ENCODE data around the gene EPC2. TPM values are rescaled to one million over a fixed set of nuclear protein-coding genes. Genes with fewer than 3 reads are reported as not detected.
A peak's percentile ranks its signal among the peaks of the same experiment; 100 is the strongest.

Gene EPC2, protein sequence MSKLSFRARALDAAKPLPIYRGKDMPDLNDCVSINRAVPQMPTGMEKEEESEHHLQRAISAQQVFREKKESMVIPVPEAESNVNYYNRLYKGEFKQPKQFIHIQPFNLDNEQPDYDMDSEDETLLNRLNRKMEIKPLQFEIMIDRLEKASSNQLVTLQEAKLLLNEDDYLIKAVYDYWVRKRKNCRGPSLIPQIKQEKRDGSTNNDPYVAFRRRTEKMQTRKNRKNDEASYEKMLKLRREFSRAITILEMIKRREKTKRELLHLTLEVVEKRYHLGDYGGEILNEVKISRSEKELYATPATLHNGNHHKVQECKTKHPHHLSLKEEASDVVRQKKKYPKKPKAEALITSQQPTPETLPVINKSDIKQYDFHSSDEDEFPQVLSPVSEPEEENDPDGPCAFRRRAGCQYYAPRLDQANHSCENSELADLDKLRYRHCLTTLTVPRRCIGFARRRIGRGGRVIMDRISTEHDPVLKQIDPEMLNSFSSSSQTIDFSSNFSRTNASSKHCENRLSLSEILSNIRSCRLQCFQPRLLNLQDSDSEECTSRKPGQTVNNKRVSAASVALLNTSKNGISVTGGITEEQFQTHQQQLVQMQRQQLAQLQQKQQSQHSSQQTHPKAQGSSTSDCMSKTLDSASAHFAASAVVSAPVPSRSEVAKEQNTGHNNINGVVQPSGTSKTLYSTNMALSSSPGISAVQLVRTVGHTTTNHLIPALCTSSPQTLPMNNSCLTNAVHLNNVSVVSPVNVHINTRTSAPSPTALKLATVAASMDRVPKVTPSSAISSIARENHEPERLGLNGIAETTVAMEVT
- polyA plus RNA-seq (ENCODE audit: insufficient read length), result 23.6 TPM

DNA sequence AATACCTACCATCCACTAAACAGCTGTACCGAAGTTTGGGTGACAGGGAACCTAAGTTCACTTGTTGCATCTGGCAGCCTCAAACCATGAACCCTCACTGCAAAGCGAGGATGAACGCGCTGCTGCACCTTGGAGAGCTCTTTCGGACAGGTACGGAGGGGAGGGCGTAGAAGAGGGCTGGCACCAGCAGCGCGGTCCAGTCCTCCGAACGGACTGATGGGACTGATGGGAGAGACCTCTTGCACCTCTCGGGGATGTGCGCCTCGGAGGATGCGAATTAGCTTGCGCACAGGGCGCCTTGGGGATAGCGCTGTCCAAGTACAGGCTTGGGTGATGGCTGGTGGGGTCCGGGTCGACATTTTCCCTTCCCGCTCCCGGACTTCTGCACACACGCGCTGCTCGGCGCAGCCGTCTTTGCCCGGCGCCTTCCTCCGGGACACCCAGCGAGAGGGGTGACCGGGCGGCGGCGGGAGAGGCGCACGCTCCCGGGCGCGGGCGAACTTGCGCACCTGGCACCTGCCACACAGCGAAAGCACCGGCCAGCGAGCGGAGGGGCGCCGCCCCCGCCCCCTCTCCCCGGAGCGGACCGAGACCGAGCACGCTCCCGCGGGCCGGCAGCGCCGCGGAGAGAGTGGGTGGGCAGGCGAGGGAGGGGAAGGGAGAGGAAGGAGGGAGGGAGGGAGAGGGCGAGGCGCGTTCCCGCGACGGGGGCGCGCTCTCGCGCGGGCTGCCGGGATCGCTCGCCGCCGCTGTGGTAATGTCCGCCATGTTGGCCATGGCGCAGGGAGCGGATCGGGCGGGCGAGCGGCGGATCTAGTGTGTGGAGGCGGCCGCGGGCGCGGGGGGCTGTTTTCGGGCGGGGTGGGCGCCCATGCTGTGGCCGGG, at the start of gene EPC2:
TSS of gene EPC2 (plus strand) at position 754 of the 885 bp plus-strand sequence. CDS start 267 bp downstream, outside the sequence.
- peak; percentile 84 for DNase-seq (ENCODE audit: low read depth)

DNA sequence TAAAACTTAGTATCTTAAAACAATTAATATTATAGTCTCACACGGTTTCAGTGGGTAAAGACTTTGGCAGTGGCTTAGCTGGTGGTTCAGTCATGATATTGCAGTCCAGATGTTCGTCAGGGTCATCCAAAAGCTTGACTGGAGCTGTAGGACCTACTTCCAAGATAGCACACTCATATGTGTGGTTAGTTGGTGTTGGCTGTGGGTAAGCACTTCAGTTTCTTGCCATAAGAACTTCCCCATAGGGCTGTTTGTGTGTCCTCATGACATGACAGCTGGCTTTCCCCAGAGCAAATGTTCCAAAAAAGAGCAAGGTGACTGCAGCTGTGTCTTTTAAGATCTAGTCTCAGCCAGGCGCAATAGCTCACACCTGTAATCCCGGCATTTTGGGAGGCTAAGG, 48.5 kb upstream of the EPC2 start:
- DNase-seq (ENCODE audit: low read depth), result no peak

DNA sequence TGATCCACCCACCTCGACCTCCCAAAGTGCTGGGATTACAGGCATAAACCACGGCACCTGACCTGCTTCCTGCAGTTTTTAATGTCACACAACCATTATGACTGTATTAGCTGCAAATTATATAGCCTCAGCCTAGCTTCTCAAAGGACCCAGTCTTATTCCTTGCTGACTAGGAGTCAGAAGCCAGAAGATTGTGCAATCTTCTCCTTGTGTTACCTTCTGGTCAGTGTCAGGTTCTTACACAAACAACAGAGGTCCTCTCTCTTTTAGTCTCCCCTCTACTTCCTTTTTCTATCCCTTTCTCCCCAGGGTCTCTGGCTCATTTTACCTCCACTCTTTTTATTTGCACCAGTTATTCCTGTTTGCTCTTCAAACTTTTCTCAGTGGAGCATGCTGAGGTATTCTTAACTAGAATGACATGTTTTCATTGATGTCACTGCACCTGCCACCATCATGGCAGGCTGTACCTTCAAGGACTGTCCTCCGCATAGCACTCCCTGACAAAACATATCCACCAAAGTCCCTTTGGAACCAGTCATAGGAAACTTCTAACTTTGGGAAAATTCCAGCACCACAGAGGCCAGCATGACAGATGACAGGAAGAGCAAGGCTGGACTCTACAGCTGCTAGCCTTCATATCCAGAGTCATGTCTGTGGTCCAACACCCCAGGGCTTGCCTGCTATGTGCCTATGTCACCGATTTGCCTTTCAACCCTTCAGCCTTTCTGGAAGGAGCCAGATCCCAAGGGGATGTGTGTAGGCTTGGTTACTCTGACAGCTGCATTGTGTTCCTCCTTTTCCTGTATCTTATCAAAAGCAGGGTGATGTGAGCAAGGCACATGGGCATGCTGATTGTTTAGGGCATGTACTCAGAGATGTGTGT, 45.2 kb upstream of the EPC2 start:
- DNase-seq (ENCODE audit: low read depth), result no peak

DNA sequence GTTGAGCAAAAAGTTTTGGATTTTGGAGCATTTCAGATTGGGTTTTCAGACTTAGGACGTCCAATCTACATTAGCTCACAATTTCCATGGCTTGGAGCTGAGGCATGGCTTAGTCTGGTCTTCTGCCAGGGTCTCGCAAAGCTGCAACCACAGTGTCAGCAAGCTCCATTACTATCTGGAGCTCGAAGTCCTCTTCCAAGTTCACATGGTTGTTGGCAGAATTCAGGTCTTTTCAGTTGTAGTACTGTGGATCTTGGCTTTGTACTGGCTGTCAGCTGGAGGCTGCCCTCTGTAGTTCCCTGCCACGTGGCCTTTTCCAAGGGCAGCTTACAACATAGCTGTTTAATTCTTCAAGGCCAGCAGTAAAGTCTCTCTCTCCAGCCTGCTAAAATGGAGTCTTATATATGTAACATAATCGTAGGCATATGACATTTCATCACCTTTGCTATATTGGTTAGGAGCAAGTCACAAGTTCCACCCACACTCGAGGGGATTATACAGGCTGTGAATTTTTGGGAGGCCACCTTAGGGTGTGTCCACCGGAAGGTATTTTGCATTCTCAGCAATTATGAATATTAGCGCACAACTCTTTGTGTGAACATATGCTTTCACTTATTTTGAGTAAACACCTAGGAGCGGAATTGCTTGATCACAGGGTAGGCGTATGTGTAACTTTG, 41.5 kb upstream of the EPC2 start:
- no peak for DNase-seq (ENCODE audit: low read depth)

DNA sequence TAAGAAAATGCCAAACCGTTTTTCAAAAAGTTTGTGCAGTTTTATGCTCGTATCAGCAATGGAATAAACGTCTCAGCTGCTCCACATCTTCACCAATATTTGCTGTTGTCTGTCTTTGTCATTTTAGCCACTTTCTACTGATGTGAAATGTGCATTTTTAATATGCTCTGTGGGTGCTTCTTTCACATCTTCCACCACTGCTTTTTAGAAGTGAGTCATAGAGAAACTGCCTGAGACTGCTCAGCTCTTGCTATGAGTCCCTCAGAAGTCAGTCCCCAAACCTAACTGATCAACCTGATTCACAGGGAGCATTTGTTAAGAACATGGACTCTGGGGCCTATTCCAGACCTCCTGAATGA, 41.0 kb upstream of the EPC2 start:
- no peak for DNase-seq (ENCODE audit: low read depth)

DNA sequence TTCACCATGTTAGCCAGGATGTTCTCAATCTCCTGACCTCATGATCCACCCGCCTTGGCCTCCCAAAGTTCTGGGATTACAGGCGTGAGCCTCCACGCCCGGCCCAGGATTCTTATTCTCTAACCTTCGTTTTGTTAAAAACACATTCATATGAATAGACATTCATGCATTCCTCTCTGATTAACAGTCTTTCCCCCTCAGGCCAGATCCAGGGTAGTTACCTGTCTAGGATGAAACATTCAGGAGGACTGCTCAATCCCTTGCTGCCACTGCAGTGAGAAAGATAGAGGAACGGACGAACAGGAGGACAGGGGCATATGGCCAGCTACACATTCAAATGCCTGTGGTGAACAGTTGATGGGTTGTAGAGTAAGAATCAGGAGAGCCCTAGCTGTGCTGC, 39.6 kb upstream of the EPC2 start:
- DNase-seq (ENCODE audit: low read depth), result no peak

DNA sequence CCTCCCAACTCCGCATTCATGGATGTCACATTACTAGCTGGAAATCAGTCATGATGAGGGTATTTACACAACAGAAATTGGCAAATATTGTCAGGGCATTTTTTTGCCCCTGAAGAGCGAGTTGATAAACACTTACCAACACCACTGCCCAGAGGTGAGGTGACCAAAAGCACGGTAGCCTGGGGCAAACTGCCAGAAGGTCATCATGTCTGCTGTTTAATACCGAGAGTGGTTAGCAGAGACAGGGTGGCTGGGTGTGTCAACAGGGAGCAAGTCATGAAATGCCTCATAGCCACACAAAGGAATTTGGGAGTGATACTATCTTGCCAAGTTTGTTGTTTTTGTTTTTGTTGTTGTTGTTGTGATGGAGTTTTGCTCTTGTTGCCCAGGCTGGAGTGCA, 37.0 kb upstream of the EPC2 start:
- DNase-seq (ENCODE audit: low read depth), result no peak

DNA sequence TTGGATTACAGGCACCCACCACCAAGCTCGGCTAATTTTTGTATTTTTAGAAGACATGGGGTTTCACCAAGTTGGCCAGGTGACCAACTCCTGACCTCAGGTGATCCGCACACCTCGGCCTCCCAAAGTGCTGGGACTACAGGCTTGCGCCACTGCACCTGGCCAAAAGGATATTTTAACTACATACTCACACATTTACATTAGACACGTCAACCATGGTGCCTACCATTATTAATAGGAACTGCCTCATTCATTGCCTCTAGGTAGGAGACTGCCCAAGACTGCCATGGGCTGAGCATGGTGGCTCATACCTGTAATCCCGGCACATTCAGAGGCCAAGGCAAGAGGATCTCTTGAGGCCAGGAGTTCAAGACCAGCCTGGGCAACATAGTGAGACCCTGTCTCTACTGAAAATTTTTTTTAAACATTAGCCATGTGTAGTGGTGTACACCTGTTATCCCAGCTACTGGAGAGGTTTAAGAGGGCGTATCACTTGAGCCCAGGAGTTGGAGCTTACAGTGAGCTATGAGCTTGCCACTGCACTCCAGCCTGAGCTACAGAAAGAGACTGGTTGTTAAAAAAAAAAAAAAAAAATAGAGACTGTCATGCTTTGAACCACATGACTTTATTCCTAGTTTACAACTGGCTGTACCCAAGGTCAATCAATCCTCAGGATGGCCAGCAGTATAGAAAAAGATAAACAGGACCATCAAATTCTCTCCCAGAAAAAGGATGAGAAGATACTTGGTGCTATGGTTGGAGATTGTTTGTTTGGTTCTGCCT, 31.1 kb upstream of the EPC2 start:
- DNase-seq (ENCODE audit: low read depth), result no peak

DNA sequence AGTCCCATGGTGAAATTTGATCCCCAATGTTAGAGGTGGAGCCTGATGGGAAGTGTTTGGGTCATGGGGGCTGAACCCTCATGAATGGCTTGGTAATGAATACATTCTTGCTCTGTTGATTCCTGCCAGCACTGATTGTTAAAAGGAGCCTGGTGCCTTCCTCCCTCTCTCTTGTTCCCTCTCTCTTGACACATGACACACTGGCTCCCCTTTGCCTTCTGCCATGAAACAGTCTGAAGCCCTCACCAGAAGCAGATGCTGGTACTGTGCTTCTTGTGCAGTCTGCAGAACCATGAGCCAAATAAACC, 30.6 kb upstream of the EPC2 start:
- no peak for DNase-seq (ENCODE audit: low read depth)

DNA sequence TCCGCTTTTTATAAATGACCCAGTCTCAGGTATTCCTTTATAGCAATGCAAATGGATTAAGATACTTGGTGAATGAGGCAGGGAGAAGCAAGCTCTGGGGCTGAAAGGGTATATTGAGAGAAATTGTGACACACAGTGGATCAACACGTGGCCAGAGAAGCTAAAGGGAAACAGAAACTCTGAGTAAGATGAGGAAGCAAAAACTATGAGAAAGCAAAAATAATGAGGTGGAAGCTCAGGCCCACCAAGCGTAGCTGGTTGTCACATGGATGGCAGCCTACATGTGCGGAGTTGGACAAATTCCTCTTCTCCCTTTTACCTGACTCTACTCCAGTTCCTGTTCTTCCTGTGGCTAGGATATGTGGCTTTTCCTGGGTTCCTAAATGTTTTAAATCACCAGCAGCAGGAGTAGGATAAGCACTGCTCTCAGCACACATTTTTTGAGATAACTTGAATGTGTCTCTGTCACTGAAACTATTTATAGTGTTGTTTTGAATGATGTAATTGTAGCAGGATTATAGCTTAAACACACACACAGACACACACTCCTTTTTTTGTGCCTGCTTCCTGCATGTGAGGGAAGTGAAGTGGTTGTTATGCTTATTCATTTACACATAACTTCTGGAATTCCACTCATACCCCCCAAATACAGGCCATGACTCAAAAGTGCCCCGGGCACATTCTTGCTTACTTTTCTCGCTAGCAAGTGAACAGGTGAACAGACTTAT, 30.1 kb upstream of the EPC2 start:
- DNase-seq (ENCODE audit: low read depth), result no peak

DNA sequence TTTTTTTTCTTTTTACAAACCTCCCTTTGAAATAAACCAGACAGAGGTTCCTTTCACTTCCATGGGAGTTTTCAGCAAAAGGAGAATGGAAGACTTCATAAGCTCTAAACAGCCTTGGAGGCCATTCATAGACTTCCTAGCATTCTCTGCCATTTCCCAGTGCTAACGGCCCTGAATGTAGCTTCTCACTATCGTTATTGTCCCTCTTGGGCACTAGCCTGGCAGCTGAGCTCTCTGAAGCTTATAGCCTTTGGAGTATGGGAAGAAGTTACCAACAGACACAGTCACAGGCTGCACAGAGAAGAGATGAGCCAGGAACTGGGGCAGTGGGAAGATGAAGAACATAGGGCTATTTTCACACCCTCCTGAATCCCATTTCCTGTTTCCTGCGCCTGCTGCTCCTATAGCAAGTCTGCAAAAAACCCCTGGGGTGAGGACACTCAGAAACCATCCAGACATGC, 29.1 kb upstream of the EPC2 start:
- DNase-seq (ENCODE audit: low read depth), result no peak

DNA sequence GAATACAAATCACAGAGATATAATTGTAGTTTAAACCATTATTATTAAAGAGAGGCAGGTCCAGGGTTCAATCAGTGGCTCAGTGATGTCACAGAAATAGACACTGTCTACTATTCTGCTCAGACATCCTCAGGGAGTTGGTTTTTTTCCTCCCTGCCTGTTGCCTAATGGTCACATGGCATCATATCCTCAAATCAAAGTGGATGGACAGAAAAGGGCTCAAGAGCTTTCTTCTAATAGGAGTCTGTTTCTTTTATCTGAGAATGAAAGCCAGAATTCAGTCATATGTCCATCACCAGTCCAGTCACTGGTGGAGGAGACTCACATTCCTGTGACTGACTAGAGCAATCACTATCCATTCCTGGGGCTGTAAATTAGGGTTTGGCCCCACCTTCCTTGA, 27.9 kb upstream of the EPC2 start:
- no peak for DNase-seq (ENCODE audit: low read depth)

DNA sequence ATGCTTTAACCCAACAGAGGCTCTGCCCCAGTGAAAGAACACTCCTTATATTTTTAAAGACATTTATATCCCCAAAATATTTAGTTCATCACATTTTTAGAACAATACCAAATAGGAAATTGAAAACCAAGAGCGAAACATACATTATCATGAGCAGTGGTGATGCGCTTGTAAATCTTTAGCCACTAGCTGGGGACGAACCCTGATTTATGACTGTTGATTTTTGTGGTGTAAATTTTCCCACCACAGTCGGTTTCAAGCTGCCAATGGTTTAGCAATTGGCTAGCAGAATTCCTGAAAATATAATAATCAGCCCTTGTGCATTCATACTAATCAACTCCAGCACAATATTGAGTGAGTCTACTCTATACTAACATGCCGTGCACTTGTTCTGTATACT, 27.3 kb upstream of the EPC2 start:
- no peak for DNase-seq (ENCODE audit: low read depth)

DNA sequence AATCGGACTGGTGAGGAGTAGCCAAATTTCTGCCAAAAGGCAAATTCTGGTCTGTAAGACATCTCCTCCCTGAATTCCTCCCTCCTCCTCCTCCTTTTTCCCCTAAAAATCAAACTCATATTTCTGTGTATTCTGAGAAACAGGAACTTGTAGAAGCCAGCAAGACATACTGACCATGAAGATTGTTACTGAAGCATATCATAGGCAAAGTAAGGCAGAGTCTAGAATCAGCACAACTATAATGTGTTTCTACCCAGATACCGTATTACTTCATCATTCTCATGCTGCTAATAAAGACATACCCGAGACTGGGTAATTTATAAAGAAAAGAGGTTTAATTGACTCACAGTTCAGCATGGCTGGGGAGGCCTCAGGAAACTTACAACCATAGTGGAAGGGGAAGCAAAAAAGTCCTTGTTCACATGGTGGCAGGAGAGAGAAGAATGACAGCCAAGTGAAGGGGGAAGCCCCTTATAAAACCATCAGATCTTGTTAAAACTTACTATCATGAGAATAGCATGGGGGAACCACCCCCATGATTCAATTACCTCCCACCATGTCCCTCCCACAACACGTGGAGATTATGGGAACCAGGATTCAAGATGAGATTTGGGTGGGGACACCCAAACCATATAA, 24.9 kb upstream of the EPC2 start:
- no peak for DNase-seq (ENCODE audit: low read depth)

DNA sequence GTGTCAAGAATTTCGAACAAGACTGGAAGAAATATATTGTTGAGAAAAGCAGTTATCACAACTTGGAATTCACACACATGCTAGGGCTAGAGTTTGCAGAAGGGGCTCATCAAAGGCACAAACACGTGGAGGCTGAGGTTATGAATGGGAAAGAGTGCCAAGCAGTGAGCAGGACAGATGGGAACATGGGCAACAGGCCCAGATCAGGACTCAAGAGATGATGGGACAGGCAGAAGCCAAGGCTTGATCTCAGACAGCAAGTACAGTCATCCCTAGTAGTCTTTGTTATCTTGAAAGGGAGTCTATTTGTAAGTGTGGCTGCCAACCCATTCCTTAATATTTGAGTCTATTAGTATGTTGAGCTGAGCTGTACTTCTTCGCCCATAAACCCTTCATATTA, 22.2 kb upstream of the EPC2 start:
- no peak for DNase-seq (ENCODE audit: low read depth)

DNA sequence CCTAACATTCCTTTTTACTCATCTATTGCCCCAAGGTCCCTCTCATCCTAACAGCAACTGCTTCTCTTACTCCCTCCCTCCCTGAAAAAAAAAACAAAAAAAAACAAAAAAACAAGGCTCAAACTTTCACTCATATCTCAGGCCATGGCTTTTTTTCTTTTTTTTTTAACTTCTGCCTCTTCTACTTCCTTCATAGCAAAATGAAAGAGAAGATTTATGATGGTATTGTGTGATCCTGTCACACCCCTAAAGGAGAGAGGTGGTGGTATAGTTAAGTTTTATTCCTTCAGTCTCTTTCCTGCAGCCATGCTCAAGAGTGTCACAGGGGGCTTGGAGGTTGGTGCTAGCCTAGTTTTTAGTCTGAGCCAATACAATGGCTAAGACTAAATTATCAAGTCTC, 21.5 kb upstream of the EPC2 start:
- DNase-seq (ENCODE audit: low read depth), result no peak

DNA sequence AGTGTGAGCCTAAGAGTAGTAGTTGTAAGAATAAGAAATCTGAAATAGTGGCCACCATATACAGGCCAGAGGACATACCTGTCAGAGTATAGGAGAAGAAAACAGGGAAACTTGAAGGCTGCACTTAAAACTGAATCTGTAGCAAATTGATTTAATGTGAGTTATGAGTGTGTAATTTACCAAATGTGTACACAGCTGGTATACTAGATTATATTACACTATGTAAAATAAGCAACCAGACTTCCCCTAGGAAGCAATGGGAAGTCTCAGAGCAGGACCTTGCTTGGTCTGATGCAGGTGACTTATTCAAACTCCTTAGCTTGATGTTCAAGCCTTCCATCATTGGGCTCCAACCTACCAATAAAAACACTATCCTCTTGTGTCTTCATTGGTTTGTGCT, 17.3 kb upstream of the EPC2 start:
- no peak for DNase-seq (ENCODE audit: low read depth)

DNA sequence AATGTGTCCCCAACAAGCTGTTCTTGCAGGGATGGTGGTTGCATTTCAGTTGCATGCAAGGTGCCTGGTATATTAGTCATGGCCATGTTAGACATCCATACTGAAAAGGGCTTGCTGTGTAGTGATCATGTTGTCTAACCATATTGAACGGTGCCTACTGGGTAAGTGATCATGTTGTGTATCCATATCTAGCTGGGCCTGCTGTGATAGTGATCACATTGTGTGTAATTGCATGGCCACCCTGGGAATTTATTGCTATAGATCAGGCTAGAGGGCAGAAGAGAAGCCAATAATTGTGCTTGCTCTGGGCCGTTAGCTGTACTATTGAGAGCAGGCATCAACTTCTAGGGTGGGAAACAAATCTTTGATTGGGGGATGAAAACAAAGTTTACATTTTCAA, 9.8 kb upstream of the EPC2 start:
- no peak for DNase-seq (ENCODE audit: low read depth)

DNA sequence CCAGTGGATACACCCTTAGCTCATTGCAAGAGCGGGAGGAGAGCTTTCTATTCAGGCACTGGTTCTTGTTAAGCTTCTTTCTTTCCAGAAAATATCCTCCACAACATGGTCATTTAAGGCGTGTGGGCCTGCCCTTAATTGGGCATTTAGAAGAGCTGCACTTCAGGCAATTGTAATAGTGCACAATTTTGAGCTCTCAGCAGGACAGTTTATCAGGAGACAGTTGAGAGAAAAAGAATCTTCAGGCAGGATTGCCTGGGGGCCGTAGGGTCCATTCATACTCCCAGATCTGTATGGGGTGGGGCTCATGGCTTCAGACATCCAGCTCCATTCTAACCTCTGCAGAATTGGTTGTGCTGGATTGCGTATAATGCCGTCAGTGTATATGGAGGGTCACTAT, 6.0 kb upstream of the EPC2 start:
- no peak for DNase-seq (ENCODE audit: low read depth)

All from forelimb muscle (tissue), 1 donor.